OCI-LY7 (cell line): ENCODE results near the gene STMP1. TPM values are rescaled to one million over a fixed set of nuclear protein-coding genes. Genes with fewer than 3 reads are reported as not detected.

Experiments
- BruUV-seq: library from RNA; stranded (reverse); fragments of 400-500 nt; replicated peaks from 2 replicates; lab custom pipeline; 2021; lab: Mats Ljungman, UMichigan
- CTCF ChIA-PET: fragments of 300-600 bp; sonication (Branson Sonifier 250); formaldehyde crosslinking; loops from one replicate; lab custom pipeline; 2022; ENCODE audit warnings: antibody characterized with exemption; ENCODE audit not compliant: unreplicated experiment; lab: Charles Lee
- POLR2A ChIA-PET: fragments of 300-600 bp; sonication (Branson Sonifier 250); formaldehyde crosslinking; loops from one replicate; lab custom pipeline; 2022; ENCODE audit warnings: antibody characterized with exemption; lab: Charles Lee
- DNase-seq: peaks from one replicate; pipeline ENCODE4 v3.0.0-alpha.2; 2015; ENCODE audit warnings: low spot score
- H2AFZ ChIP-seq: fragments of 200-600 bp; sonication (generic), shearing (Covaris generic); 2 replicates; pipeline ENCODE4 v1.6.1; 2014; ENCODE audit warnings: mild to moderate bottlenecking, antibody characterized with exemption, low read length, moderate library complexity
- H3K27ac ChIP-seq: fragments of 200-600 bp; sonication (generic); 2 replicates; pipeline ENCODE4 v1.5.1; 2014; ENCODE audit warnings: mixed run types, low read depth, mild to moderate bottlenecking, moderate library complexity, low read length, inconsistent platforms; ENCODE audit not compliant: poor library complexity, severe bottlenecking
- H3K36me3 ChIP-seq: fragments of 200-600 bp; sonication (generic); 2 replicates; pipeline ENCODE4 v1.6.1; 2014; ENCODE audit warnings: mild to moderate bottlenecking, antibody characterized with exemption, low read length, moderate library complexity, mixed read lengths; ENCODE audit not compliant: insufficient read depth
- H3K4me1 ChIP-seq: fragments of 200-600 bp; sonication (generic); 2 replicates; pipeline ENCODE4 v1.5.1; 2014; ENCODE audit warnings: mild to moderate bottlenecking, low read length; ENCODE audit not compliant: insufficient read depth, poor library complexity, severe bottlenecking
- H3K4me2 ChIP-seq: fragments of 200-600 bp; sonication (generic); 2 replicates; pipeline ENCODE4 v1.6.1; 2014; ENCODE audit warnings: mild to moderate bottlenecking, low read length
- H3K4me3 ChIP-seq: fragments of 200-600 bp; sonication (generic); 2 replicates; pipeline ENCODE4 v1.5.1; 2014; ENCODE audit warnings: mild to moderate bottlenecking, low read depth, low read length; ENCODE audit not compliant: poor library complexity, severe bottlenecking
- H3K79me2 ChIP-seq: fragments of 200-600 bp; sonication (generic); 2 replicates; pipeline ENCODE4 v1.6.1; 2016; ENCODE audit warnings: low read depth, mild to moderate bottlenecking, low read length, moderate library complexity, mixed read lengths; ENCODE audit not compliant: insufficient read depth
- H3K9me2 ChIP-seq: fragments of 200-600 bp; sonication (generic); 2 replicates; pipeline ENCODE4 v1.6.1; 2016; ENCODE audit warnings: mild to moderate bottlenecking, low read length, mixed read lengths; ENCODE audit not compliant: insufficient read depth
- H3K9me3 ChIP-seq: fragments of 200-600 bp; sonication (generic); 2 replicates; pipeline ENCODE4 v1.6.1; 2014; ENCODE audit warnings: mild to moderate bottlenecking, mixed run types, low read length, mixed read lengths
- H4K20me1 ChIP-seq: fragments of 200-600 bp; sonication (generic); 2 replicates; pipeline ENCODE4 v1.6.1; 2014; ENCODE audit warnings: mild to moderate bottlenecking, antibody characterized with exemption, low read length, moderate library complexity, mixed read lengths; ENCODE audit not compliant: insufficient read depth
- EZH2phosphoT487 ChIP-seq: fragments of 200-600 bp; sonication (generic); IDR thresholded peaks from 2 replicates; pipeline ENCODE4 v1.6.1; 2018; ENCODE audit warnings: low read depth, borderline replicate concordance, mild to moderate bottlenecking, mixed run types, antibody characterized with exemption, low read length, moderate library complexity, mixed read lengths
- intact Hi-C: fragments of 100-400 bp; cut with micrococcal nuclease; formaldehyde crosslinking; loops from one replicate; pipeline ENCODE4 v1.10.0; 2022; ENCODE audit not compliant: unreplicated experiment
- total RNA-seq, 2 experiments: library from RNA; depleted of rRNA in 1 of 2; stranded (reverse); fragments of >200 nt in 1 of 2; shearing (Covaris generic) in 1 of 2; gene quantifications; 2 replicates each; pipeline ENCODE4 v1.2.3, GENCODE V29; 2014 to 2022
- TF ChIP-seq, protein P1 (sequence below): fragments of 200-600 bp; sonication (generic); conservative IDR thresholded peaks from 2 replicates; pipeline ENCODE4 v1.5.1; 2014; ENCODE audit warnings: mild to moderate bottlenecking, antibody characterized with exemption, low read length, moderate library complexity, mixed read lengths

The STMP1 gene
- total RNA-seq, 2 experiments from 2014 or later: 7.4 to 24.4 TPM

DNA sequence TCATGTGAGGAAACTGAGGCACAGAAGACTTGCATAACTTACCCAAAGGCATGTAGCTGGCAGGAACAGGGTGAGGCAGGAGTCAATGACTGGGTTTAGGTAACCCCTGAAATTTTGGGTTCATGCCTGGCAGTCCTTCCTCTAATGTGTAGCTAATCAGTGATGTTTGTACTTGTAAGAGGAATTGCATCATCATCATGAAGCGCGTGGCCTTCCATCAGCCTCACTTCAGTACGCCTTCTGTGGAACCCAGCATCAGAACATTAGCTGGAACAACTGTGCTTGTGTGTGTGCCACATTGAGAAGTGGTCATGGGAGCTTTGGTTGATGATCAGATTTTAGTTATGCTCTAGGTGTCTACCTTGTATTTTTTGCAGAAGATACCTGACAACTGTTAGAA, 18.2 kb upstream of the STMP1 start:
- H3K9me2 ChIP-seq: no peaks in the 10 kb centered on the region

DNA sequence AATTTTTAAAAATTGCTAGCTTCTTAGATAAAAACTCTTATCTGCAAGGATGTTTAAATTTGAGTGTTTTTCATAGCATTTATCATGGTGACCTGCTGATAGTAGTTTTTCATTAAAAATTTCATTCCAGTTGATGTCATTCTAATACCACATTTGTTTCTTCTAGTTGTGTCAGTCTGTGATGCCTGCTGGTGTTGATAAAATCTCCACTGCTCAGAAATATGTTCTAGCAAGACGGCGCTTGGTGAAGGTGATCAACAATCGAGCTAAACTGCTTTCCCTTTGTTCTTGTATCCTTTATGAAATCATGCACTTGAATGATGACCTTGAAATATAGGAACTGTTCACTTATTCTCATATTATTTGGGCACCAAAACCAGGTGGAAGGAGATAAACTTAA, 17.6 kb upstream of the STMP1 start:
- ChIA-PET CTCF (interaction anchor here (1.0 to 1.3 kb wide), 2 partner anchors 357 to 370 kb away, joined by 4 to 5 read pairs; no protein-coding TSS in a partner anchor), POLR2A (interaction anchor here (0.8 to 1.3 kb wide), 5 partner anchors 15 to 322 kb away, joined by 3 to 5 read pairs (median 3); no protein-coding TSS in a partner anchor)
- H3K79me2 ChIP-seq: no peaks in the 10 kb centered on the region
- DNase-seq: no peak
- no peak overlapping the region for H3K27ac ChIP-seq
- H4K20me1 ChIP-seq: no peaks in the 10 kb centered on the region; the same call in 1 of the 2 replicates
- H3K4me3 ChIP-seq: no peak overlapping the region
- H3K9me3 ChIP-seq: no peaks in the 10 kb centered on the region
- intact Hi-C loops: loop anchor here (2.0 to 5.0 kb wide), 3 partner anchors 42 to 362 kb away; no protein-coding TSS in a partner anchor
- H2AFZ ChIP-seq: no peak overlapping the region
- no peak for TF ChIP-seq EZH2phosphoT487
- TF ChIP-seq, protein P1, sequence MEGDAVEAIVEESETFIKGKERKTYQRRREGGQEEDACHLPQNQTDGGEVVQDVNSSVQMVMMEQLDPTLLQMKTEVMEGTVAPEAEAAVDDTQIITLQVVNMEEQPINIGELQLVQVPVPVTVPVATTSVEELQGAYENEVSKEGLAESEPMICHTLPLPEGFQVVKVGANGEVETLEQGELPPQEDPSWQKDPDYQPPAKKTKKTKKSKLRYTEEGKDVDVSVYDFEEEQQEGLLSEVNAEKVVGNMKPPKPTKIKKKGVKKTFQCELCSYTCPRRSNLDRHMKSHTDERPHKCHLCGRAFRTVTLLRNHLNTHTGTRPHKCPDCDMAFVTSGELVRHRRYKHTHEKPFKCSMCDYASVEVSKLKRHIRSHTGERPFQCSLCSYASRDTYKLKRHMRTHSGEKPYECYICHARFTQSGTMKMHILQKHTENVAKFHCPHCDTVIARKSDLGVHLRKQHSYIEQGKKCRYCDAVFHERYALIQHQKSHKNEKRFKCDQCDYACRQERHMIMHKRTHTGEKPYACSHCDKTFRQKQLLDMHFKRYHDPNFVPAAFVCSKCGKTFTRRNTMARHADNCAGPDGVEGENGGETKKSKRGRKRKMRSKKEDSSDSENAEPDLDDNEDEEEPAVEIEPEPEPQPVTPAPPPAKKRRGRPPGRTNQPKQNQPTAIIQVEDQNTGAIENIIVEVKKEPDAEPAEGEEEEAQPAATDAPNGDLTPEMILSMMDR: no peak
- H3K4me1 ChIP-seq: no peaks in the 10 kb centered on the region
- no peak overlapping the region for H3K4me2 ChIP-seq
- peaks cover 100% of the 10 kb centered on the region for H3K36me3 ChIP-seq
- no peaks in the 10 kb centered on the region for H3K9me2 ChIP-seq
- BruUV-seq: no TSS peak

More for the DNA sequence above, 18.2 kb upstream of the STMP1 start:
- no peak overlapping the region for H3K4me3 ChIP-seq
- H3K4me2 ChIP-seq: no peak overlapping the region
- no peak for DNase-seq
- H3K36me3 ChIP-seq: peaks cover 100% of the 10 kb centered on the region
- BruUV-seq: no TSS peak
- ChIA-PET POLR2A (interaction anchor here (0.8 to 1.3 kb wide), 4 partner anchors 14 to 323 kb away, joined by 3 to 4 read pairs (median 3); no protein-coding TSS in a partner anchor), CTCF (interaction anchor here (1.3 kb wide), 1 partner anchor 370 kb away, joined by 5 read pairs; no protein-coding TSS in a partner anchor)
- no peak overlapping the region for H3K27ac ChIP-seq
- TF ChIP-seq, protein P1: no peak
- TF ChIP-seq EZH2phosphoT487: no peak
- H4K20me1 ChIP-seq: no peaks in the 10 kb centered on the region; the same call in 1 of the 2 replicates
- intact Hi-C loops: loop anchor here (2.0 to 5.0 kb wide), 2 partner anchors 42 to 131 kb away; no protein-coding TSS in a partner anchor
- H3K79me2 ChIP-seq: no peaks in the 10 kb centered on the region
- H3K4me1 ChIP-seq: no peaks in the 10 kb centered on the region
- H3K9me3 ChIP-seq: no peaks in the 10 kb centered on the region
- H2AFZ ChIP-seq: no peak overlapping the region
